Heart right ventricle (tissue), 16 donors: ENCODE measurements around the gene RASSF1. TPM values are rescaled to one million over a fixed set of nuclear protein-coding genes. Genes with fewer than 3 reads are reported as not detected.
A peak's percentile ranks its signal among the peaks of the same experiment; 100 is the strongest.

Experiments used
- ATAC-seq, 8 donors: fragments of 200-7000 bp; cut with Tn5 transposase; one replicate each; pipeline ENCODE4 v1.9.1; 2020; ENCODE audit warnings: mild to moderate bottlenecking in 8 of 8, moderate library complexity in 8 of 8, moderate number of reproducible peaks in 1 of 8
- DNase-seq, 2 donors: peaks; one replicate each; pipeline ENCODE4 v3.0.0-alpha.2; 2020
- H3K27ac ChIP-seq, 10 donors: fragments of 200-600 bp; sonication (generic) in 2 of 10; one replicate each; pipeline versions ENCODE4 v1.5.0 to v1.8.0; 2020 to 2022; ENCODE audit warnings: mild to moderate bottlenecking in 3 of 10
- H3K27me3 ChIP-seq, 7 donors: fragments of 200-600 bp; one replicate each; pipeline ENCODE4 v1.8.0; 2021 to 2022; ENCODE audit warnings: mild to moderate bottlenecking in 2 of 7
- H3K36me3 ChIP-seq, 9 donors: fragments of 200-600 bp; sonication (generic) in 1 of 9; one replicate each; pipeline versions ENCODE4 v1.5.0 to v1.8.0; 2020 to 2022; ENCODE audit warnings: mild to moderate bottlenecking in 2 of 9
- H3K4me1 ChIP-seq, 9 donors: fragments of 200-600 bp; sonication (generic) in 1 of 9; one replicate each; pipeline versions ENCODE4 v1.5.0 to v1.8.0; 2020 to 2022; ENCODE audit warnings: mild to moderate bottlenecking in 4 of 9
- H3K4me3 ChIP-seq, 10 donors: fragments of 200-600 bp; sonication (generic) in 2 of 10; one replicate each; pipeline versions ENCODE4 v1.5.0 to v1.8.0; 2020 to 2022; ENCODE audit warnings: mild to moderate bottlenecking in 7 of 10, moderate library complexity in 2 of 10
- H3K9me3 ChIP-seq, 11 donors: fragments of 200-600 bp in 10 of 11; sonication (generic) in 2 of 11; one replicate each; pipeline versions ENCODE4 v1.5.0 to v1.8.0; 2013 to 2022; ENCODE audit warnings: mild to moderate bottlenecking in 2 of 11, control low read depth in 1 of 11, moderate library complexity in 1 of 11
- WGBS, 2 donors: extraction: QIAGEN DNeasy Blood & Tissue Kit; methylation state at CpG; one replicate each; pipeline ENCODE4 v1.1.7; 2013; ENCODE audit warnings: inconsistent platforms in 1 of 2; 5-methylcytosine and 5-hydroxymethylcytosine counted together
- intact Hi-C, 10 donors: fragments of 100-400 bp; cut with DNase I; formaldehyde crosslinking; loops; one replicate each; pipeline versions ENCODE4 v1.11.1 to v1.14.2; 2022
- polyA plus RNA-seq, 2 donors: library from polyadenylated mRNA; stranded (reverse); fragments of 200-250 nt; gene quantifications; one replicate each; pipeline ENCODE4 v1.2.3, GENCODE V29; 2013
- total RNA-seq, 10 donors: library from RNA; stranded (reverse); fragmentation: NEBNext Ultra II Directional in 3 of 10; extraction: Animal tissue kit (Norgen Biotek cat#: 25700) in 3 of 10; gene quantifications; one replicate each; pipeline versions ENCODE4 v1.2.1 to v1.2.4, GENCODE V29; 2021 to 2023
- TF ChIP-seq, protein P1 (sequence below), 9 donors: fragments of 200-600 bp; sonication (generic) in 2 of 9; IDR thresholded peaks; one replicate each; pipeline versions ENCODE4 v1.5.0 to v1.8.0; 2021 to 2022; ENCODE audit warnings: antibody characterized with exemption in 9 of 9, mild to moderate bottlenecking in 5 of 9, moderate library complexity in 1 of 9
- donor health status: Arrhythmogenic right ventricular cardiomyopathy.
- donor health status: ischemic (EF 13 %, LVEDD 7.1; RV severe dilation, severe dysfunction).
- donor health status: healthy with polysubstance abuse.
- donor health status: DM: no; HTN: yes; CAD: no.
- donor health status: DM: no; HTN: no; CAD: no.
- donor health status: ischemic (EF 25% LVEDD 6.9; RV normal size, moderate dysfunction).
- donor health status: ischemic (EF 25% LVEDD 5.7; RV mildly dilated, moderate dysfunction).
- donor health status: healthy.
- donor health status: DM: yes; HTN: yes; CAD: no.
- donor health status: Ischemic cardiomyopathy.
- donor health status: ischemic (EF 35%, LVEDD 5.7; RV mildly dilated, moderate dysfunction).
- donor health status: nonischemic (EF 11% LVEDD 7.7; RV severe dilation, severe dysfunction).
- donor health status: DM: yes; HTN: yes; CAD: no.
- donor health status: PGD.
- donor health status: ischemic (EF 29% LVEDD 5.4; RV normal size, mild dysfunction).
- donor health status: nonischemic (EF 23%, LVEDD 6.1; RV moderate dilation, normal function).

RASSF1 gene
- total and polyA plus RNA-seq, 12 donors: 9.9 to 59.8 (median 13.1) TPM

DNA sequence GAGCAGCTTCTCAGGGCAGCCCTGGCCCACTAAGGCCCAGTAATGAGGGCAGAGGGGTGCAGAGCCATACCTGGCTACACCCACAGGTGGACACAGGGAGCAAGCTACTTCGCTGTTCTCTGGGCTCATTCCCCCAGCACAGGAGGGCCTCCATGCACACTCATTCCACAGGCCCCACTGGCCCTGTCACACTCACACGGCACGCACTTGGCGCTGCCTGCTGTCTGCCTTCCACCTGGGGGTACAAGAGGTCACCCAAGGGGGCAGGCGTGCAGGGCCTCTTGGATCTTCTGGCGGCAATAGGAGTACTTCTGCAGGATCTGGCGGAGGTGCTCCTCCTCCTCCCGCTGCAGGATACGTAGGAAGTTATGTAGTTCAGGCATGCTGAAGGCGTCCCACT lies 10.3 kb downstream of the RASSF1 start:
- intact Hi-C loops: no loop called here
- ATAC-seq: no peak
- Histone ChIP-seq H3K36me3 (peaks cover 8 to 59% (median 40%) of the 10 kb centered on the region in 9 donors), H3K27ac (peak overlapping the region in 2 of 10 donors; percentile 30 to 36), H3K4me3 (no peak overlapping the region), H3K9me3 (no peaks in the 10 kb centered on the region), H3K4me1 (peaks cover 10 to 65% (median 54%) of the 10 kb centered on the region in 9 donors), H3K27me3 (no peaks in the 10 kb centered on the region)
- 89 to 92% methylated on average over 10 of the region's 10 CpGs for WGBS, 2 donors
- DNase-seq: no peak
- TF ChIP-seq, protein P1, sequence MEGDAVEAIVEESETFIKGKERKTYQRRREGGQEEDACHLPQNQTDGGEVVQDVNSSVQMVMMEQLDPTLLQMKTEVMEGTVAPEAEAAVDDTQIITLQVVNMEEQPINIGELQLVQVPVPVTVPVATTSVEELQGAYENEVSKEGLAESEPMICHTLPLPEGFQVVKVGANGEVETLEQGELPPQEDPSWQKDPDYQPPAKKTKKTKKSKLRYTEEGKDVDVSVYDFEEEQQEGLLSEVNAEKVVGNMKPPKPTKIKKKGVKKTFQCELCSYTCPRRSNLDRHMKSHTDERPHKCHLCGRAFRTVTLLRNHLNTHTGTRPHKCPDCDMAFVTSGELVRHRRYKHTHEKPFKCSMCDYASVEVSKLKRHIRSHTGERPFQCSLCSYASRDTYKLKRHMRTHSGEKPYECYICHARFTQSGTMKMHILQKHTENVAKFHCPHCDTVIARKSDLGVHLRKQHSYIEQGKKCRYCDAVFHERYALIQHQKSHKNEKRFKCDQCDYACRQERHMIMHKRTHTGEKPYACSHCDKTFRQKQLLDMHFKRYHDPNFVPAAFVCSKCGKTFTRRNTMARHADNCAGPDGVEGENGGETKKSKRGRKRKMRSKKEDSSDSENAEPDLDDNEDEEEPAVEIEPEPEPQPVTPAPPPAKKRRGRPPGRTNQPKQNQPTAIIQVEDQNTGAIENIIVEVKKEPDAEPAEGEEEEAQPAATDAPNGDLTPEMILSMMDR (IDR thresholded peaks at IDR 0.05): no peak

DNA sequence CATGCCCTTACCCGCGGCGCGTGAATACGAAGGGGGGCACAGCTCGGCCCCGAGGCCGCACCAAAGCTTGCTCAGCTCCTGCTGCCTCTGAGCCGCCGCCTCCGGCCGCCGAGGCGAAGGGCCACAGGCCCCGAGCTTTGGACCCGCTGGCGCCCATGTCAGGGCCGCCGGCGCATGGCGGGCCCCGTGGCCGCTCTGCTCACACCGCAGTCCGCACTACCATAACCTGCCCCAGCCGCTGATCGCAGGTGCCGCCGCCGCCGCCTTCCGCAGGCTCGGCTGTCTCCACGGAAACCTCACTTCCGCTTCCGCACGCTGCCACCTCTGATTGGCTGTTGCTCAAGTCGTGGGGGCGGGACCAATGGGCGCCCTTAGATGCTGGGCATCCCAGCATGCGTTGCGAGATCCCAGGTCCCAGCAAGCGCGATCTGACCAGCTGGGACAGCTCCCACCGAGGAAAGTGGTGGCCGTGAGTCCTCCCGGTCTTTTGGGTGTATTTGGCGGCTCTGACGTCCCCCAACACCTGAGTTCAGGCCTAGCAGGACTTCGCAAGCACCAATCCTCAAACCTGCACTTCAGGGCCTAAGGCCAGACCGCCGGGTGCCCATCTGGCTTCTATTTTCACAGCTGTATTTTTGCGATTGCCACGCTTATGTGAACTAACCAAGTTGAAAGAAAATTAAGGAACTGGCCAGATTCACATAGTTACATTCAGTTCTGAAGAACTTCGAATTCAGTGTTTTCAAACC lies 12.5 kb downstream of the RASSF1 start, which contains the start of gene TUSC2:
TUSC2 (minus strand) TSS at position 281 of the 749 bp plus-strand sequence; CDS start at position 157, 124 bp downstream.
- intact Hi-C loops: loop anchor here in 1 of 10 donors (10.0 kb wide), 1 partner anchor 63 kb away; the partner anchor contains the start of gene SEMA3B
- H3K27me3 ChIP-seq: no peaks in the 10 kb centered on the region
- H3K27ac ChIP-seq: peak within 1 kb of the TSS; percentile 50 to 93 (median 90)
- ATAC-seq (peak; percentile 72 to 88 (median 84)), DNase-seq (peak; percentile 97)
- 3% methylated on average over 55 of the region's 55 CpGs for WGBS, 2 donors
- TF ChIP-seq, protein P1 (IDR thresholded peaks at IDR 0.05): no peak
- peaks cover 17 to 65% (median 55%) of the 10 kb centered on the region in 9 donors for H3K4me1 ChIP-seq
- H3K9me3 ChIP-seq: no peaks in the 10 kb centered on the region
- H3K4me3 ChIP-seq: peak within 1 kb of the TSS; percentile 76 to 97 (median 90)
- peaks cover 8 to 61% (median 40%) of the 10 kb centered on the region in 9 donors for H3K36me3 ChIP-seq

DNA sequence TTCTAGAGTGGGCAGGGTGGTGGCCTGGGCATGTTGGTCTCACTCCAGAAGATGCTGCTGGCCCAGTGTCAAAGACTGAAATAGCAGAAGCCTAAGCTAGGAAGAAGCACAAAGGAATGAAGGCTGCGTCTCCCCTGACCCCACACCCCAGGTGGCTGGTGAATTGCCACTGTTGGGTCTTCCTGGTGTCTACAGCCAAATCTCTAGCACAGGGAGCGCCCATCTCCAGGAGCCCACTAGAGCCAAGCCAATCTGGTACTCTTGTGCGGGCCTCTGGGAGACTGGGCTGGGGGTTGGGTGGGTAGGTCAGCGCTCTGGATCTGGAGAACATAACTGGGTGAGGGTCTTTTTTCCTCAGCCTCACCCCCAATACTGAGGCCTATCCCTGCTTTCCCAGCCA lies 13.5 kb downstream of the RASSF1 start:
- Histone ChIP-seq H3K4me3 (peak overlapping the region; percentile 76 to 97 (median 90)), H3K36me3 (peaks cover 8 to 56% (median 34%) of the 10 kb centered on the region in 9 donors), H3K27ac (peak overlapping the region in 7 of 10 donors; percentile 79 to 93 (median 91)), H3K27me3 (no peaks in the 10 kb centered on the region), H3K4me1 (peaks cover 19 to 65% (median 55%) of the 10 kb centered on the region in 9 donors), H3K9me3 (no peaks in the 10 kb centered on the region)
- TF ChIP-seq, protein P1 (IDR thresholded peaks at IDR 0.05): no peak
- ATAC-seq: no peak
- intact Hi-C loops: loop anchor here in 1 of 10 donors (10.0 kb wide), 1 partner anchor 62 kb away; the partner anchor contains the start of gene SEMA3B
- 62 to 67% methylated on average over 4 of the region's 4 CpGs for WGBS, 2 donors
- DNase-seq: no peak

DNA sequence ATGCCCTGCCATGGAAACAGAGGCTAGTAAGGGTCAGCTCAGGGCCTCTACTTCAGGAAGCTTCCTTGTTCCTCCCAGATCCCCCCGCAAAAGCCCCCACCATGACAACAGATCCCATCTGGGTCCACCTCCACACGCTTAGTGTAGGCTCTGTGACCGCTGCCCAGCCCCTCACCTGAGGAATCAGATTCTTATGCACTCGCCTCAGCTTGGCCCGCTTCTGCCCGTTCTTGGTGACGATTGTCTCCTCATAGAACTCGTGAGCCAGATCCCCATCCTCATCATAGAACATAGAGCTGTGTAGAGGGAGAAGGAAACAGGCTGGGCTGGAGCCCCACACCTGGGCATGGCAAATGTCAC lies 14.5 kb downstream of the RASSF1 start:
- ATAC-seq: no peak
- H3K27ac ChIP-seq: peak overlapping the region in 6 of 10 donors; percentile 40 to 99 (median 95)

More for the DNA sequence above, 14.5 kb downstream of the RASSF1 start:
- no peaks in the 10 kb centered on the region for H3K9me3 ChIP-seq
- peaks cover 3 to 46% (median 24%) of the 10 kb centered on the region in 9 donors for H3K36me3 ChIP-seq
- peaks cover 21 to 68% (median 54%) of the 10 kb centered on the region in 9 donors for H3K4me1 ChIP-seq
- DNase-seq: no peak
- 92 to 94% methylated on average over 8 of the region's 8 CpGs for WGBS, 2 donors
- H3K4me3 ChIP-seq: no peak overlapping the region
- H3K27me3 ChIP-seq: no peaks in the 10 kb centered on the region
- TF ChIP-seq, protein P1 (IDR thresholded peaks at IDR 0.05): no peak
- intact Hi-C loops: loop anchor here in 1 of 10 donors (10.0 kb wide), 1 partner anchor 61 kb away; the partner anchor contains the start of gene SEMA3B
